GM12878 (cell line): ENCODE data around the gene PTPRM. TPM values are rescaled to one million over a fixed set of nuclear protein-coding genes. Genes with fewer than 3 reads are reported as not detected.
"Not testable (repeated sequence)": the region's sequence is repeated elsewhere in the genome, so short reads cannot be mapped to it uniquely, and the experiment has no call there.

Experiments used
- ATAC-seq: fragments of 200-7000 bp; cut with Tn5 transposase; 3 replicates; pipeline ENCODE4 v1.9.1; 2020; ENCODE audit warnings: mild to moderate bottlenecking, moderate library complexity
- BruUV-seq: library from RNA; stranded (reverse); fragments of 400-500 nt; replicated peaks from 2 replicates; lab custom pipeline; 2021; lab: Mats Ljungman, UMichigan
- CTCF ChIA-PET: fragments of 300-600 bp; sonication (Branson Sonifier 250); formaldehyde crosslinking; extraction: SDS; loops from one replicate; lab custom pipeline; 2021; ENCODE audit warnings: inconsistent platforms; lab: Yijun Ruan, JAX
- POLR2A ChIA-PET: fragments of 350-600 bp; formaldehyde crosslinking; extraction: SDS; loops from one replicate; lab custom pipeline; 2021; ENCODE audit warnings: inconsistent platforms; lab: Charles Lee
- RAD21 ChIA-PET: fragments of 300-600 bp; sonication (Branson Sonifier 250); formaldehyde crosslinking; loops from one replicate; lab custom pipeline; 2023; ENCODE audit warnings: antibody characterized with exemption; ENCODE audit not compliant: unreplicated experiment; lab: Charles Lee
- SMC1A ChIA-PET: fragments of 300-600 bp; sonication (Branson Sonifier 250); formaldehyde crosslinking; loops from one replicate; lab custom pipeline; 2023; ENCODE audit not compliant: unreplicated experiment, uncharacterized antibody; lab: Charles Lee
- DNase-seq: peaks from one replicate; pipeline ENCODE4 v3.0.0-alpha.2; 2011; ENCODE audit warnings: low read depth, low spot score
- FAIRE-seq: peaks from 3 replicates; lab custom pipeline; 2011; peaks lifted over from hg19 to GRCh38; lab: Jason Lieb, UNC
- H2AFZ ChIP-seq: 2 replicates; pipeline ENCODE4 v1.6.0; 2011; ENCODE audit warnings: low read depth, low read length, control low read depth; ENCODE audit not compliant: control insufficient read depth
- H3K27ac ChIP-seq: 2 replicates; pipeline ENCODE4 v1.5.1; 2011; ENCODE audit warnings: control low read depth; ENCODE audit not compliant: control insufficient read depth, insufficient read depth
- H3K27me3 ChIP-seq, 2 experiments: replicated peaks in 1 of 2; 2 replicates each; pipeline versions ENCODE4 v1.6.0 to v1.6.1; 2011; ENCODE audit warnings: low read length in 1 of 2; ENCODE audit not compliant: control insufficient read depth in 2 of 2, insufficient read depth in 2 of 2
- H3K36me3 ChIP-seq, 2 experiments: 2 replicates each; pipeline ENCODE4 v1.5.1; 2011; ENCODE audit warnings: low read length in 1 of 2; ENCODE audit not compliant: control insufficient read depth in 2 of 2, insufficient read depth in 2 of 2
- H3K4me1 ChIP-seq: 2 replicates; pipeline ENCODE4 v1.6.1; 2011; ENCODE audit warnings: mild to moderate bottlenecking, low read length, moderate library complexity, mixed read lengths; ENCODE audit not compliant: control insufficient read depth, insufficient read depth
- H3K4me2 ChIP-seq: 2 replicates; pipeline ENCODE4 v1.6.0; 2011; ENCODE audit warnings: control low read depth; ENCODE audit not compliant: control insufficient read depth, insufficient read depth
- H3K4me3 ChIP-seq: fragments of 200-600 bp; sonication (generic); 2 replicates; pipeline ENCODE4 v1.5.1; 2016
- H3K79me2 ChIP-seq: 2 replicates; pipeline ENCODE4 v1.6.0; 2011; ENCODE audit warnings: low read length; ENCODE audit not compliant: control insufficient read depth, insufficient read depth
- H3K9ac ChIP-seq: 2 replicates; pipeline ENCODE4 v1.8.0; 2011; ENCODE audit warnings: low read length, control low read depth, mixed read lengths; ENCODE audit not compliant: control insufficient read depth, insufficient read depth
- H3K9me3 ChIP-seq: replicated peaks from 3 replicates; pipeline ENCODE4 v1.5.1; 2011; ENCODE audit warnings: mild to moderate bottlenecking, low read length; ENCODE audit not compliant: control insufficient read depth, insufficient read depth
- H4K20me1 ChIP-seq: 2 replicates; pipeline ENCODE4 v1.6.0; 2011; ENCODE audit not compliant: control insufficient read depth, insufficient read depth
- CHD4 ChIP-seq: fragments of 200-600 bp; sonication (generic); IDR thresholded peaks from 2 replicates; pipeline ENCODE4 v1.6.1; 2016; ENCODE audit warnings: mild to moderate bottlenecking
- MTA2 ChIP-seq: fragments of 450-650 bp; IDR thresholded peaks from 2 replicates; pipeline ENCODE4 v1.6.1; 2016; ENCODE audit warnings: low read depth, mild to moderate bottlenecking, moderate library complexity
- NFYB ChIP-seq: IDR thresholded peaks from 2 replicates; pipeline ENCODE4 v1.6.1; 2011; ENCODE audit warnings: low read depth, mild to moderate bottlenecking, low read length, improper control_type of control experiment, moderate library complexity; ENCODE audit not compliant: insufficient read depth
- RCOR1 ChIP-seq: conservative IDR thresholded peaks from 2 replicates; pipeline ENCODE4 v1.6.1; 2012; ENCODE audit warnings: low read depth, low read length, improper control_type of control experiment
- WGBS: methylation state at CpG from one replicate; pipeline ENCODE4 v1.1.6; 2016; ENCODE audit warnings: low lambda C conversion rate; ENCODE audit not compliant: insufficient replicate concordance, insufficient coverage; ENCODE audit errors: missing lambda C conversion rate; 5-methylcytosine and 5-hydroxymethylcytosine counted together
- in situ Hi-C: fragments of 300-500 bp; cut with MboI; formaldehyde crosslinking; loops from 9 replicates; pipeline ENCODE4 v1.14.3; 2018; ENCODE audit warnings: mixed read lengths
- intact Hi-C: fragments of 100-400 bp; cut with micrococcal nuclease; formaldehyde crosslinking; loops from one replicate; pipeline ENCODE4 v1.14.2; 2022; ENCODE audit not compliant: unreplicated experiment
- polyA plus RNA-seq, 11 experiments: library from polyadenylated mRNA; depleted of rRNA in 4 of 11; unstranded in 6 of 11; stranded (reverse) in 5 of 11; fragments of >200 nt; fragmentation: Nextera tagmentation in 4 of 11; fragmentation: Illumina TruSeq in 1 of 11; extraction: Ambion mirVana in 4 of 11; extraction: Trizol in 1 of 11; gene quantifications; 1 replicate in 1 of 11; 2 replicates in 10 of 11; pipeline versions ENCODE4 v1.2.1 to v1.2.3, GENCODE V29; 2011 to 2016; ENCODE audit warnings: inconsistent platforms in 2 of 11, missing spikeins in 2 of 11, low read depth in 1 of 11
- total RNA-seq, 4 experiments: library from RNA; depleted of rRNA in 3 of 4; stranded (reverse); fragments of >200 nt in 3 of 4; fragmentation: Illumina TruSeq in 1 of 4; extraction: Trizol in 1 of 4; gene quantifications; 2 replicates each; pipeline versions ENCODE4 v1.2.1 to v1.2.3, GENCODE V29; 2013 to 2021

PTPRM gene
- total and polyA plus RNA-seq, 10 of the 15 experiments (the other 5 are each of a cell fraction or from before 2014, with no cell fraction given): 0.07 to 22.6 (median 0.60) TPM

GRCh38 chr18:7958897-7959146 lies 391.7 kb downstream of the PTPRM start:
- intact Hi-C loops: no loop called here
- peak; percentile 47 for ATAC-seq

GRCh38 chr18:7966682-7967081 lies 399.6 kb downstream of the PTPRM start:
- FAIRE-seq, H4K20me1 ChIP-seq, H3K36me3 ChIP-seq, intact Hi-C loops, in situ Hi-C loops, H3K27ac ChIP-seq, ATAC-seq, H3K9ac ChIP-seq, DNase-seq, H3K27me3 ChIP-seq, H3K4me1 ChIP-seq, H2AFZ ChIP-seq, H3K4me2 ChIP-seq, H3K9me3 ChIP-seq, CTCF ChIA-PET, H3K4me3 ChIP-seq, RAD21 ChIA-PET, POLR2A ChIA-PET, SMC1A ChIA-PET, BruUV-seq, H3K79me2 ChIP-seq: not testable (repeated sequence)
- no CpG with 5 or more reads among the region's 18 CpGs for WGBS

More at GRCh38 chr18:7958897-7959146, 391.7 kb downstream of the PTPRM start:
- no peaks in the 10 kb centered on the region for H3K36me3 ChIP-seq
- H3K4me1 ChIP-seq: no peaks in the 10 kb centered on the region
- FAIRE-seq: no peak
- no peaks in the 10 kb centered on the region for H4K20me1 ChIP-seq
- no peak overlapping the region for H3K9ac ChIP-seq
- ChIA-PET POLR2A (no interaction called here), CTCF (interaction anchor here (2.6 kb wide), 1 partner anchor 20 kb away, joined by 10 read pairs; no protein-coding TSS in a partner anchor), SMC1A (interaction anchor here (0.6 to 2.5 kb wide), 15 partner anchors 8 to 1096 kb away, joined by 3 to 9 read pairs (median 3); no protein-coding TSS in a partner anchor), RAD21 (interaction anchor here (0.7 to 2.6 kb wide), 5 partner anchors 9 to 85 kb away, joined by 3 to 12 read pairs (median 4); no protein-coding TSS in a partner anchor)
- no peak overlapping the region for H2AFZ ChIP-seq
- no peak overlapping the region for H3K27ac ChIP-seq
- H3K27me3 ChIP-seq: no peaks in the 10 kb centered on the region
- DNase-seq: no peak
- 28% methylated on average over 1 of the region's 1 CpG for WGBS
- H3K4me3 ChIP-seq: no peak overlapping the region
- BruUV-seq: no TSS peak
- no peak for TF ChIP-seq NFYB
- no peak for TF ChIP-seq CHD4
- TF ChIP-seq RCOR1: no peak
- 0 out of 2 replicates have a peak, but pooled peaks have one; percentile 1 for TF ChIP-seq MTA2
- no peak overlapping the region for H3K4me2 ChIP-seq
- in situ Hi-C loops: loop anchor here (10.0 kb wide), 1 partner anchor 646 kb away; the partner anchor contains the start of gene RAB12
- H3K9me3 ChIP-seq: no peaks in the 10 kb centered on the region
- no peaks in the 10 kb centered on the region for H3K79me2 ChIP-seq
